GF-D8 (cell line): ENCODE measurements around the gene GRM8.

Experiments used
- DNase-seq: peaks from one replicate; lab custom pipeline; 2025; lab: John Stamatoyannopoulos, UW

The GRM8 gene

GRCh38 chr7:127252778-127253280, at the start of gene GRM8:
Gene GRM8 (minus strand): TSS chr7:127252941.
- DNase-seq = no peak

DNA sequence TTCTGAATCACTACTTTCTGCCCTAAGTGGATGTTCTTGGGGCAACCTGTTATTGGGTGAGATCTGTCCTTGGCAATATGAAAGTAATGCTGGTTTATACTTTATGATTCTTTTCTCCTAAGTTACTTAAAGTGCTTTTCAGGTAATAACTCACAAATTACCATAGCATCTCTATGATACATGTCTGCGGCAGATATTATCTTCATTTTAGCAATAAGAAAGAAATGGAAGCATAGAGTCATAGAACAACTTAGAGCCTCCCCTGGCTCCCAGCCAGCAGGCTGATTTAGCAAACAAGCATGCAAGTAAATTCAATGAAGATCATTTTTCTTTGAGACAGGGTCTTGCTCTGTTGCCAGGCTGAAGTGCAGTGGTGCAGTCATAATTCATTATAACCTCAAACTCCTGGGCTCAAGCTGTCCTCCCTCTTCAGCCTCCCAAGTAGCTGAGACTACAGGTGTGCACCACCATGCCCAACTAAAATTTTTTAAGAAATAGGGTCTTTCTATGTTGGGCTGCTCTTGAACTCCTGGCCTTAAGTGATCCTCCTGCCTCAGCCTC, 38.1 kb upstream of the GRM8 start:
- no peak for DNase-seq

DNA sequence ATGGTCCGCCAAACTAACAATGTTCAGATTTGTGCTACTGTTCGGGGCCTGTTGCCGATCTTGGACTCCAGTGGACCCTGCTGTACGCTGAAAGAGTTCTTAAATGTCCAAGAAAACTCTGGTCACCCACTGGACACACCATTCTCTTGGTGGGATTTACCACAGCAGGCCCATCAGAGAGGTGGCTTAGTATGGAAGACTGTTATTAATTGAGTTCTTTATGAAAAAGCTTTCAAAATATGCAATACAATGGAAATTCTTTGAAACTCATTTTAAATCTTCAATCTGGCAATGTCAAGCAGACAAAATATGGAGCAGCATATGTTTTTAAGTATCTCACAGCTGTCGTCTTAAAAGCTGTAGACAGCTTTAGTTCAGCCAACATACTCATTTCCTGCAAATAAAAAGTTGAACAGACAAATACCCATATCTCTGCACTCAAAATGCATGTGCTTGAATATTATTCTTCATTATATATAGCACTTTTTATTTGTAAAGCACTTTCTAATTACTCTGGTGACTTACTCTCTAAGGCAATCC, 37.4 kb upstream of the GRM8 start:
- no peak for DNase-seq

- DNase-seq = no peak
These were observed 34.4 kb upstream of the GRM8 start for GRCh38 chr7:127287133-127287532.

DNA sequence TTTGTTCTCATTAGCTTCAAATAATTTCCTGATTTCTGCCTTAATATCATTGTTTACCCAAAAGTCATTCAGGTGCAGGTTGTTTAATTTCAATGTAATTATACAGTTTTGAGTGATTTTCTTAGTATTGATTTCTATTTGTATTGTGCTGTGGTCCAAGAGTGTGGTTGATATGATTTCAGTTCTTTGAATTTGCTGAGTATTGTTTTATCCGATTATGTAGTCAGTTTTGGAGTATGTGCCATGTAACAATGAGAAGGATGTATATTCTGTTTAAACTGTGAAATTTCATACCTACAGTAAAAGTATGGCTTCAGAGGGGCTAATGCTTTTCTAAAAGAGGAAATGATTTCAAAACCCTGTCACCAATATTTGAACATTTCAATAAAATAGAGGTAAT, 17.4 kb upstream of the GRM8 start:
- DNase-seq = no peak

- no peak for DNase-seq
These were observed 13.3 kb upstream of the GRM8 start for GRCh38 chr7:127266047-127266446.

DNA sequence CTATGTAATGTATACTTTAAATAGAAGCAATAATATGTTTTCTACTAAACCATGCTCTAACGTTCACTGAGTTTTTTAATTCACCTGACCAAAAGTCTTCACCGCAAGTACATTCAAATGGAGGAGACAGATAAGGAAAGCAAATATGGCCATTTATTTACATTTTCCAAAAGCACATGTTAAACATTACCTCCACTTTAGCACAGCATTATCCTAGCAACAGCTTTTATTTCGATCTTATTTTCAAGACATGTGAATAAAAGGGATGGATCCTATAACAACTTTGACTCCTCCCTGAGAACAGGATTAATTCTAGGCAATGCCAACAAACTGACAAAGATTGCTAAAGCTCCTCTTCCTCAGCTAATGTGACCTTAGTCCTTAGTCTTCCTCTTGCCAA, 11.5 kb upstream of the GRM8 start:
- DNase-seq = no peak

- DNase-seq = no peak
These were observed 5.4 kb upstream of the GRM8 start for GRCh38 chr7:127258111-127258510.

GRCh38 chr7:127257086-127257485, 4.3 kb upstream of the GRM8 start:
- no peak for DNase-seq

- no peak for DNase-seq
These were observed 3.4 kb upstream of the GRM8 start for GRCh38 chr7:127256041-127256725.

- DNase-seq = no peak
These were observed 1.5 kb upstream of the GRM8 start for GRCh38 chr7:127254163-127254684.

DNA sequence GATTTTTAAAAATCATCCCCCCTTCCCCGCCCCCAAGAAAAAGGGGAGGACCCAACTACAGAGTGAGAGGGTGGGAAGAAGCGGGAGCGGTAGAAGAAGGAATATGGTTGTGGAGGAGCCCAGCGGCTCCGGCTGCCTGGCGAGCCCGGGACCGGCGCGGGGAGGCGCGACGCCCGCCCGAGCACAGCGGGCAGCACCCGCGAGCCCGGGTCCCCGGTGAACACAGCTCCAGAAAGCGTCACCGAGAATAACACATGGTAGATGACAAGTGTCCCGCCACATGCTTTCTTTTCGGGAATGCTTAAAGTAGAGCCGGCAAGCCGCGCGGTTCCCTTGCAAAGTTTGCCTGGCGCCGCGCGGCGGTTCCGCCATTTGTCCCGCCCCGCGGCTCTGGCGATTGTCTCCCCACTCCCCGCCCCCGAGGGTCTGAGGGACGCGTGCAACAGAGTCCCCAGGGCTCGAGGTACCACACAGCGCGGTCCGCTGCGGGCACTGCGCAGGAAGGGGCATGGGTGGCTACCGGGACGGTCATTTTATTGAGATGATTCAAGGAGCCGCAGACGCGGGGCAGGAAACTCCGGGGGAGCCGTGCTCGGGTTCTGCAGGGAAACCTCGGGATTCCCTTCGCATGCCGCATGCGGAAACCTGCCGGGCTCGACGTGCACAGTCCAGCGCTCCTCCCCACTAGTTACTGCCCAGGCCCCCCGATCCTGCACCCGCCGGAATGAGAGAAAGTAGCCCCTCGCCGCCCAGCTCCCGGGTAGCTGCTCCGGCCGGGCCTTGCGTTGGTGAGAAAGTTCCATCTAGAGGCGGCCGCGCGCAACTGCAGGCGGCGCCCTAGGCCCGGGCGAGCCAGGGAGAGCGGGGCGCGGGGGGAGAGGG, 781 bp upstream of the GRM8 start:
- DNase-seq = no peak

GRCh38 chr7:127252377-127252713, 396 bp downstream of the GRM8 start:
- no peak for DNase-seq

- no peak for DNase-seq
These were observed 1.0 kb downstream of the GRM8 start for GRCh38 chr7:127251465-127252376.

- no peak for DNase-seq
These were observed 1.7 kb downstream of the GRM8 start for GRCh38 chr7:127251036-127251464.

GRCh38 chr7:127250312-127251035, 2.3 kb downstream of the GRM8 start:
- DNase-seq = no peak

DNA sequence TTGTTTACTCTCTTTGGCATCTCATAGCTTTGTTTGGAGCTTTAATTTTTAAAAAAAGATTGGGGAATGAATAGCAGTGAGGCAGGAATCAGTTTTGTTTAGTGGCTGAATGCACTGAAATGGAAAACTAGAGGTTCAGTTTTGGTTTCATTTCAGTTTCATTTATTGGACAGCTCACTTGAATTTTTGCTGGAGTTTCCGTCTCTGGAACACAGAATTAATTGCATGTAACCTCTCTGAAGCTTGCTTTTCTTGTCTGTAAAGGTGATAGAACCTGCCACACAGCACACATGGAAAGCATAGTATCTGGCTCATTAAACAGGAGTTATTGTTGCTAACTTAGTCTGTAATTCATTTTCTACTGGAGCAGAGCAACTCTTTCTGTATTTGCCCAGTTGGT, 7.1 kb downstream of the GRM8 start:
- no peak for DNase-seq

DNA sequence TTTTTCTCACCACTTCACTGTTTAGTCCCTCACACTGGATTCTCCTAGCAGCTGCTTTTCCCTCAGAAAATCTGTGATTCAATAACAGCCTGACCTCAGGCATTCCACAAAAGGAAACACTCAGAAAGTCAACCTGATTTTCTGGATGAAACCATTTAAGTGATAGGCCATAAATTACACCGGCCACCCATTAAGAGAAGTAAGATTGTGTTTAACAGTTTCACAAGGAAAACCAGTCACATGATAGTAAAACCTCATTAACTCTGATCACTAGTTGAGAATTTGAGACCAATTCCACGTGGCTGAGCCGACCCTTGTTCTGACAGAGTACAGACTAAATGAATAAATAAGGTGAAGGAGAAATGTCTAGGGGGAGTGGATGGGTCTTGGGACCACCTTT, 7.7 kb downstream of the GRM8 start:
- DNase-seq = no peak

- no peak for DNase-seq
These were observed 12.9 kb downstream of the GRM8 start for GRCh38 chr7:127239814-127240213.

DNA sequence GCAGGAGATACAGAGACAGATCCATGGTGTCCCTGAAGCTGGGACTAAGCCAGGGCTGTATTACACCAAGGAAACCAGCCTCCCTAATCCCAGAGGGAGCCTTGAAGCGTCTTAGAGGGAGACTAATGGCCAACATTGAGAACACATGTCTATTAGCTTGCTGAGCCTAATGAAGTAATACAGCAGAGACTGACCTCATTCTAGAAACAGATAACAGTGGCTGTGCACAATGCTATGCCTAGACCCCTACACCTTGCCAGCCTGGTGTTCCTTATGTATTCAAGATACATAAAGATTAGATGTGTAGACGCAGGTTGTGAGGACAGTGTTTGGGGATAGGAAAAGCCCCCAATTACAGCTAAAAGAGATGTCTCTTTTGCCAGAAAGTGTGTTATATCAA, 19.1 kb downstream of the GRM8 start:
- DNase-seq = no peak

DNA sequence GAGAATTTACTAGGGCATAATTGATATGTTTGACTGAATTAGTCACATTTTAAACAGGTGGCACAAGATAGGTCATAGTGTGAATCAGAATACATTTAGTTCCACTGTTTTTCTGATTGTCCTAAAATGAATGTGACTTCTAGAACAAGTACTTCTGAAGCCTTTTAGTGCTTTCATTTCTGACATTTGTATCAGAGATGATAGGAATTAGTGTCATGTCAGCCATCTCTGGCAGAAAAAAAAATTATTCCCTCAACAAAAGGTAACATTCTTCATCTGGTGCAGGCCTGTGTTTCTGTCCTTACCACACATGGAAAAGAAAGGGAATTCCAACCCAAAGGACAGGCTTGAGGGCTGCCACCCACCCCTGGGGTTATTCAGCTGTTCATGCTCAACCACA, 21.3 kb downstream of the GRM8 start:
- DNase-seq = no peak
